B cell (primary cell): ENCODE measurements around the gene TTC28.

Experiments used
- EZH2 ChIP-seq: IDR thresholded peaks from 2 replicates; pipeline ENCODE4 v1.6.1; 2012; ENCODE audit warnings: borderline replicate concordance, low read depth, mild to moderate bottlenecking, moderate library complexity, low read length; ENCODE audit not compliant: insufficient read depth, poor library complexity, severe bottlenecking
- TF ChIP-seq, protein P1 (sequence below): fragments of 200-600 bp; IDR thresholded peaks from one replicate; pipeline ENCODE4 v1.8.0; 2022; ENCODE audit warnings: antibody characterized with exemption, mild to moderate bottlenecking

DNA sequence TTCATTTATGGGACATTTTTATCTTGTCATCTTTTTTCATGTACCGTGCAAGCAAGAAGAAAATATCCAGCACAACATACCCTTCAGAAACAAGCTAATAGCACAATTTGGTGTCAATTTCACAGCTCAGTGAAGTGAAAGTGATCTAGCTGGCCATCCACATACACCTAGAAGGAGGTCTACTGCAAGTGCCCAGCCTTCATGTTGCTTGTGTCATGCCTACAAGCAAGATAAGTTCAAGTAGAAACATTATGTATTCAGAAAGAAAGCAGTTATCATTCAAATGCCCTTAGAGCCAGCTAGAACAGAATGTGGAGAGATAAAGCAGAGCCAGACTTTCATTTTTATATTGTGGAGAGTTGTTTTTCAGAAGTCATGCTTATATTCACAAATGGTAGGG, 434.9 kb downstream of the TTC28 start:
- TF ChIP-seq, protein P1, sequence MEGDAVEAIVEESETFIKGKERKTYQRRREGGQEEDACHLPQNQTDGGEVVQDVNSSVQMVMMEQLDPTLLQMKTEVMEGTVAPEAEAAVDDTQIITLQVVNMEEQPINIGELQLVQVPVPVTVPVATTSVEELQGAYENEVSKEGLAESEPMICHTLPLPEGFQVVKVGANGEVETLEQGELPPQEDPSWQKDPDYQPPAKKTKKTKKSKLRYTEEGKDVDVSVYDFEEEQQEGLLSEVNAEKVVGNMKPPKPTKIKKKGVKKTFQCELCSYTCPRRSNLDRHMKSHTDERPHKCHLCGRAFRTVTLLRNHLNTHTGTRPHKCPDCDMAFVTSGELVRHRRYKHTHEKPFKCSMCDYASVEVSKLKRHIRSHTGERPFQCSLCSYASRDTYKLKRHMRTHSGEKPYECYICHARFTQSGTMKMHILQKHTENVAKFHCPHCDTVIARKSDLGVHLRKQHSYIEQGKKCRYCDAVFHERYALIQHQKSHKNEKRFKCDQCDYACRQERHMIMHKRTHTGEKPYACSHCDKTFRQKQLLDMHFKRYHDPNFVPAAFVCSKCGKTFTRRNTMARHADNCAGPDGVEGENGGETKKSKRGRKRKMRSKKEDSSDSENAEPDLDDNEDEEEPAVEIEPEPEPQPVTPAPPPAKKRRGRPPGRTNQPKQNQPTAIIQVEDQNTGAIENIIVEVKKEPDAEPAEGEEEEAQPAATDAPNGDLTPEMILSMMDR: no peak
- no peak for TF ChIP-seq EZH2
